Measurements from ENCODE around the gene CACNG8. TPM values are rescaled to one million over a fixed set of nuclear protein-coding genes. Genes with fewer than 3 reads are reported as not detected.

CACNG8 gene
- total RNA-seq, 1 experiment from 2014 or later: 12.5 TPM

DNA sequence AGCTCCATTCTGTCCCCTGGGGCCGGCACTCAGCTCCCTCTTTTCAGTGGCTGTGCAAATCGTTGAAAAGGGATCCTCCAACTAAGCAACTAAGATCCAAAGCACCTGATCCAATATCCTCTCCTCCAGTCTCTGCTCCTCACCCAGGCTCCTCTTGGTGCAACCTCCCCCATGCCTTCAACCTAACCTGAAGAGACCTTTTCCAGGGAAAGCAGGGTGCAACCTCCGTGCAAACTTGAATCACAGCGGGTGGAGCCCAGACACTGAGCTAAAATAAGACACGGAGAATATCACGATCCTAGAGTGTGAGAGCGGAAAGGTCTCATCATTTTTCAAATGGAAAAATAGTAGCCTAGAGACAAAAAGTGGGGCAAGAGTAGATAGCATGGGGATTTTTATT lies 45.4 kb upstream of the CACNG8 start:
- Mint-ChIP-seq H3K9me3 (no peaks in the 10 kb centered on the region), H3K4me3 (no peak overlapping the region), H3K27ac (no peak overlapping the region), H3K4me1 (peaks cover 2% of the 10 kb centered on the region), H3K36me3 (peaks cover 46% of the 10 kb centered on the region), H3K27me3 (ENCODE audit: low read depth) (peaks cover 2% of the 10 kb centered on the region)
- TF ChIP-seq CREM (CRISPR knock-in tag; IDR thresholded peaks at IDR 0.05): no peak
- TF ChIP-seq, protein P1, sequence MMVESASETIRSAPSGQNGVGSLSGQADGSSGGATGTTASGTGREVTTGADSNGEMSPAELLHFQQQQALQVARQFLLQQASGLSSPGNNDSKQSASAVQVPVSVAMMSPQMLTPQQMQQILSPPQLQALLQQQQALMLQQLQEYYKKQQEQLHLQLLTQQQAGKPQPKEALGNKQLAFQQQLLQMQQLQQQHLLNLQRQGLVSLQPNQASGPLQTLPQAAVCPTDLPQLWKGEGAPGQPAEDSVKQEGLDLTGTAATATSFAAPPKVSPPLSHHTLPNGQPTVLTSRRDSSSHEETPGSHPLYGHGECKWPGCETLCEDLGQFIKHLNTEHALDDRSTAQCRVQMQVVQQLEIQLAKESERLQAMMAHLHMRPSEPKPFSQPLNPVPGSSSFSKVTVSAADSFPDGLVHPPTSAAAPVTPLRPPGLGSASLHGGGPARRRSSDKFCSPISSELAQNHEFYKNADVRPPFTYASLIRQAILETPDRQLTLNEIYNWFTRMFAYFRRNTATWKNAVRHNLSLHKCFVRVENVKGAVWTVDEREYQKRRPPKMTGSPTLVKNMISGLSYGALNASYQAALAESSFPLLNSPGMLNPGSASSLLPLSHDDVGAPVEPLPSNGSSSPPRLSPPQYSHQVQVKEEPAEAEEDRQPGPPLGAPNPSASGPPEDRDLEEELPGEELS (CRISPR knock-in tag; IDR thresholded peaks at IDR 0.05): no peak
- no peak for TF ChIP-seq ELF4 (CRISPR knock-in tag; IDR thresholded peaks at IDR 0.05; ENCODE audit: low read depth)
- TF ChIP-seq E2F1 (CRISPR knock-in tag; IDR thresholded peaks at IDR 0.05): no peak
- TF ChIP-seq OVOL2 (CRISPR knock-in tag; IDR thresholded peaks at IDR 0.05; ENCODE audit: borderline replicate concordance): no peak
- TF ChIP-seq ZNF512 (CRISPR knock-in tag; IDR thresholded peaks at IDR 0.05; ENCODE audit: borderline replicate concordance): no peak
- TF ChIP-seq, protein P2, sequence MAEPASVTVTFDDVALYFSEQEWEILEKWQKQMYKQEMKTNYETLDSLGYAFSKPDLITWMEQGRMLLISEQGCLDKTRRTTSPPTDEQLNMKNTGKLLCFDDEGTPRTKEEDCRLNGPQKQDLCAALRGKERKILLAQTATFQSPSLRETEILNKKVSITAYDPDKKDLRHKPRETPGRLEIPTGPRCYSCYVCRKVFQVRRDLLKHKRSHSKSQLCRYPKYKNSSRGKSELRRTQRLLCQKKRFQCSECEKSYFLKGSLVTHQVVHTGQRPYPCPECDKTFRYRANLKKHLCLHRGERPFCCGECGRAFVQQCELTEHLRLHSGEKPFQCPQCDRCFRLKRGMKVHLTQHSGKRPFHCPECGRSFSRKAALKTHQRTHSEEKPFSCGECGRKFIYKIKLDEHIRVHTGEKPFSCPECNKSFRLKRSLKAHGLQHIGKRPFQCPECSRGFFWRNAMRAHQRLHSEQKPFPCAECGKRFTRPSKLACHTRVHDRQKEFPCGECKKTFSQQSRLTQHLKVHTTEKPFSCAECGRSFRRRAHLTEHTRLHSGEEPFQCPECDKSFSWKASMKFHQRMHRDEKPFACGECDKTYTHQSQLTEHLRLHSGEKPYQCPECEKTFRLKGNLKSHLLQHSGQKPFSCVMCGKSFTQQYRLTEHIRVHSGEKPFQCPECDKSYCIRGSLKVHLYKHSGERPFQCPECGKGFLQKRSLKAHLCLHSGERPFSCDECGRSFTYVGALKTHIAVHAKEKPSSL (CRISPR knock-in tag; conservative IDR thresholded peaks at IDR 0.05): no peak
- no peak for TF ChIP-seq NFYB (CRISPR knock-in tag; conservative IDR thresholded peaks at IDR 0.05; ENCODE audit: low read depth)
- no peak for TF ChIP-seq ZNF281 (CRISPR knock-in tag; IDR thresholded peaks at IDR 0.05)
- TF ChIP-seq, protein P3, sequence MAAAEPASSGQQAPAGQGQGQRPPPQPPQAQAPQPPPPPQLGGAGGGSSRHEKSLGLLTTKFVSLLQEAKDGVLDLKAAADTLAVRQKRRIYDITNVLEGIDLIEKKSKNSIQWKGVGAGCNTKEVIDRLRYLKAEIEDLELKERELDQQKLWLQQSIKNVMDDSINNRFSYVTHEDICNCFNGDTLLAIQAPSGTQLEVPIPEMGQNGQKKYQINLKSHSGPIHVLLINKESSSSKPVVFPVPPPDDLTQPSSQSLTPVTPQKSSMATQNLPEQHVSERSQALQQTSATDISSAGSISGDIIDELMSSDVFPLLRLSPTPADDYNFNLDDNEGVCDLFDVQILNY (CRISPR knock-in tag; IDR thresholded peaks at IDR 0.05): no peak
- TF ChIP-seq IRF2 (CRISPR knock-in tag; IDR thresholded peaks at IDR 0.05; ENCODE audit: borderline replicate concordance, low read depth): no peak
- TF ChIP-seq, protein P4, sequence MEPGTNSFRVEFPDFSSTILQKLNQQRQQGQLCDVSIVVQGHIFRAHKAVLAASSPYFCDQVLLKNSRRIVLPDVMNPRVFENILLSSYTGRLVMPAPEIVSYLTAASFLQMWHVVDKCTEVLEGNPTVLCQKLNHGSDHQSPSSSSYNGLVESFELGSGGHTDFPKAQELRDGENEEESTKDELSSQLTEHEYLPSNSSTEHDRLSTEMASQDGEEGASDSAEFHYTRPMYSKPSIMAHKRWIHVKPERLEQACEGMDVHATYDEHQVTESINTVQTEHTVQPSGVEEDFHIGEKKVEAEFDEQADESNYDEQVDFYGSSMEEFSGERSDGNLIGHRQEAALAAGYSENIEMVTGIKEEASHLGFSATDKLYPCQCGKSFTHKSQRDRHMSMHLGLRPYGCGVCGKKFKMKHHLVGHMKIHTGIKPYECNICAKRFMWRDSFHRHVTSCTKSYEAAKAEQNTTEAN (CRISPR knock-in tag; IDR thresholded peaks at IDR 0.05): no peak
- no peak for TF ChIP-seq JUN (CRISPR knock-in tag; IDR thresholded peaks at IDR 0.05)
- TF ChIP-seq, protein P5, sequence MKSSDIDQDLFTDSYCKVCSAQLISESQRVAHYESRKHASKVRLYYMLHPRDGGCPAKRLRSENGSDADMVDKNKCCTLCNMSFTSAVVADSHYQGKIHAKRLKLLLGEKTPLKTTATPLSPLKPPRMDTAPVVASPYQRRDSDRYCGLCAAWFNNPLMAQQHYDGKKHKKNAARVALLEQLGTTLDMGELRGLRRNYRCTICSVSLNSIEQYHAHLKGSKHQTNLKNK (CRISPR knock-in tag; IDR thresholded peaks at IDR 0.05): no peak
- TF ChIP-seq MYBL2 (CRISPR knock-in tag; IDR thresholded peaks at IDR 0.05): no peak
- TF ChIP-seq NFE2L1 (CRISPR knock-in tag; IDR thresholded peaks at IDR 0.05): no peak
- no peak for TF ChIP-seq ZNF121 (CRISPR knock-in tag; IDR thresholded peaks at IDR 0.05)
- no peak for TF ChIP-seq USF1 (CRISPR knock-in tag; IDR thresholded peaks at IDR 0.05)
- no peak for TF ChIP-seq CREB1 (CRISPR knock-in tag; IDR thresholded peaks at IDR 0.05)
- ATAC-seq (no peak), DNase-seq (ENCODE audit: low spot score) (no peak)
- ChIA-PET POLR2A (no interaction called here), CTCF (interaction anchor here (1.3 to 1.5 kb wide), 2 partner anchors 11 to 30 kb away, joined by 3 to 7 read pairs; no protein-coding TSS in a partner anchor)

Measured in WTC11 (cell line).